NCI-H510A (cell line): ENCODE data around the gene C13orf46.

Source experiments
- DNase-seq: peaks from one replicate; lab custom pipeline; 2025; lab: John Stamatoyannopoulos, UW

C13orf46 gene

DNA sequence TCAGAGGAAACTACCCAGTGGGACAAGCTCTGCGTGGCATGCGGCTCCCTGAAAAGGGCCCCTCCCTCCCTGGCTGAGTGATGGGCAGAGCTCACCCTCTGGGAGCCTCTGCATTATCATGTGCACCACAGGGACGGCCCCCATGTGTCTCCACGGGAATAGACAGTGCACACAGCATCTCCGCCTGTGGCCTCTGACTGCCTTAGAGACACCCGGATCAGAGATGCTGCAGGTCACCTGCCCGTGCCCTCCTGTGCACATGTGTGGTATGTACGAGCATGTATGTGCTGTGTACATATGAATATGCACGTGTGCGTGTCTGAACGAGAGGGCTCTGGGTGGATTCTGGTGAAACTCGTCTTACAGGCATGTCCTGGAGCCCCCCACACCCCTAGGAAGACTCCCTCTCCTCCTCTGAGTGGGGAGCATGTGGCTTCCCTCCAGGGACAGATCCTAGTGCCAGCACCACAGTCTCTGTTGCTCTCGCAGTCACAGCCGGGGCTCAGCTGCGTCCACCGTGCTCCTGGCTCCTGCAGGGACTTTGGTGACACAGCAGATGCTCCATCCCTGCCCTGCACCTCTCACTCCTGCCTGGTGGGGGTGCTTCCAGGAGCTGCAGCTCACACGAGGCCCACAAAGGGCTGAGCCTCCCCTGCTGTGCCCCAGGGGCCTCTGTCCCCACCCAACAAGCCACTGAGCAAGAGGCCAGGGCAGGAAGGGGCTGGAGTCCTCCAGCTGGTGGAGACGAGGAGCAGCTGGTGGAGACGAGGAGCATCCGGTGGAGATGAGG, 19.6 kb downstream of the C13orf46 start:
- no peak for DNase-seq

DNA sequence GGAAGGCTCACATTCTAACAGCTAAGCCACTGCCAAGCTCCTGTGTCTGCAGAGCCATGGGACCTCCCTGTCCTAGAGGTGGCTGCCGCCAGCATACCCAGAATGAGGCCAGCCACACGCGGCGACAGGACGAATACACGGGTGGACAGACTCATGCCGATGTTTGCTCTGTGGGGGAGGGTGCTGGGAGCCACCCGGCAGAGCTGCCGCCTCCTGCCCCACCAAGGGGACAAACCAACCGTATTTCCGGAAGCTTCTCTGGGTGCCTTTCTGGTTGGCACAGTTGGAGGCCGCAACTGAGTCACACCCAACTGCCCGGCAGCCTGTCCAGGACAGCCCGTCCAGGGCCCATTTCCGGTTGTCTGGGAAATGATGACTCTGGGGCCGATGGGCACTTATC, 20.3 kb downstream of the C13orf46 start:
- no peak for DNase-seq

- no peak for DNase-seq
Measured at GRCh38 chr13:113952983-113953520, 20.8 kb downstream of the C13orf46 start.

GRCh38 chr13:113952151-113952982, 21.5 kb downstream of the C13orf46 start:
- no peak for DNase-seq

DNA sequence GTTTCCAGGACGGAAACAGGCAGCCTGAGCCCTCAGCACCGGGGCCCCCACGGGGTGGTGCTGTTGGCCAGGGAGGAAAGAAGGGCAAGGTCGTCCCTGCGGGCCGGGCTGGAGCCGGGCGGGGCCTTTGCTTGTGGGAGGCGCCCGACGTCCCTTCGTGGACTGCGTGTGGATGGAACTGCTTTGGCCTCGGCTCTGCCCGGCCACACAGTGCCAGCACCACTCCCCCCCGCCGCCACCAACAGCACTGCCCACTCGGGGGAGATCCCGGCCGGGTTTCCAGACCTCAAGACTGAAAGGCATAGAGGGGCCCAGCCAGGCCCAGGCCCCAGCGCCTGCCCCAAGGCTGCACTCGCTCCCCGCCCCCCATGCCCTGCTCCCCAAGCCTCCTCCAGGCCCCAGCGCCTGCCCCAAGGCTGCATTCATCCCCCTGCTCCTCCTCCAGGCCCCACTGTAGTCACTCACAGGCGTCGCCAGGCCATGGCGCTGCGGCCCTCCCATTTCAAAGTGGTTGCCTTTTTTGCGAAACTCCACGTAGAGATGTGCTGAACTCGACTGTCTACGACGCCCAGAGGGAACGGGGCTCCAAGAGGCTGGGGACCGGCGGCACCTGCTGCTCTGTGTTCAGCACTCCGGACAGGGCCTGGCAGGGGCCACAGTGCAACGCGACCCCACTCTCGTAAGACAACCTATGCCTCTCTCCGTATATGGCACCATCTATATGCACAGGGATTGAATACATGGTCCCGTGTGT, 22.5 kb downstream of the C13orf46 start:
- peak; percentile 11 for DNase-seq

GRCh38 chr13:113950451-113951245, 23.2 kb downstream of the C13orf46 start:
- DNase-seq = no peak

DNA sequence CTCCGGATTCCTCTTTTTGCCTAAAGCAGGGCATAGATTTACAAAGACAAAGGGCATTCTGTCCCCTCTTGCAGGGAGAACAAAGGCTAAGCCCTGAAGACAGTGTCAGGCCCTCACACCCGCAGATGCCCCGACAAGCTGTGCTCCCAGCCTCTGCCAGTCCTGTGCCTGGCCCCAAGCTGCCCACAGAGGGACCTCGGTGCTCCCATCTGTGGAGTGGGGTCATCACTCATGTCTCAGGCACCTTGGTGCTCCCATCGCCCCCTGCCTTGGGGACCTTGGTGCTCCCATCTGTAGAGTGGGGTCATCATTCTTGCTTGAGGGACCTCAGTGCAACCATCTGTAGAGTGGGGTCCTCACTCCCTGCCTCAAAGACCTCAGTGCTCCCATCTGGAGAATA, 24.3 kb downstream of the C13orf46 start:
- no peak for DNase-seq

DNA sequence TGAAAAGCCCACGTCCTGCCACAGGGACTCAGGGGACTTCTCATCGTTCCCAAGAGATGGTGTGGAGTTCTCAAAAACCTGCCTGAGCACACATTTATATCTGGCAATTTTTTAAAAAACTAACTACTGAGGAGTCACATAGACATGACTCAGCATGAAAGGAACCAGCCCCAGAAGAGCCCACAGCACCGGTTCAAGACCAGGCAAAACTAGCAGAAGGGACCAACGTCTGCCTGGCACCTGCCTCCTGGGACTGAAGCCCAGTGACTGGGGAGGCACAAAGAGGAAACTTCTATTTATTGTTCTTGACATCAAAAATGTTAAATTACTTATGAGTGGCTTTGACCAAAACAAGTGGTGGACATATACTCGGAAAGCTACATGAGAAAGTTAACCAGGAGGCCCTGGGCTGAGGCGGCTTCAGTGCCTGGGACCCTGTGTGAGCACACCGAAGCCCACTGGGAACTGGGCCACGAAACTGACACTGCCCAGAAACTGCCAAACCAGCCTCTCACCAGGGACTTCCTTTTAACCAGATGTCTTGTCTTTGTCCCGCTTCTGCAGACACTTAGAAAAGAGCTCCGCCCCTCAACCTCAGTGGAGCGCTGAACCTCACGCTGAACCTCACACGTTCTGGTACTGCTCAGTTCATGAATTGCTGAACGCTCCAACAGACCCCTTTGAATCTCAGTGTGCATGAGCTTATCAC, 25.7 kb downstream of the C13orf46 start:
- no peak for DNase-seq

- no peak for DNase-seq
Measured at GRCh38 chr13:113947311-113948033, 26.4 kb downstream of the C13orf46 start.

DNA sequence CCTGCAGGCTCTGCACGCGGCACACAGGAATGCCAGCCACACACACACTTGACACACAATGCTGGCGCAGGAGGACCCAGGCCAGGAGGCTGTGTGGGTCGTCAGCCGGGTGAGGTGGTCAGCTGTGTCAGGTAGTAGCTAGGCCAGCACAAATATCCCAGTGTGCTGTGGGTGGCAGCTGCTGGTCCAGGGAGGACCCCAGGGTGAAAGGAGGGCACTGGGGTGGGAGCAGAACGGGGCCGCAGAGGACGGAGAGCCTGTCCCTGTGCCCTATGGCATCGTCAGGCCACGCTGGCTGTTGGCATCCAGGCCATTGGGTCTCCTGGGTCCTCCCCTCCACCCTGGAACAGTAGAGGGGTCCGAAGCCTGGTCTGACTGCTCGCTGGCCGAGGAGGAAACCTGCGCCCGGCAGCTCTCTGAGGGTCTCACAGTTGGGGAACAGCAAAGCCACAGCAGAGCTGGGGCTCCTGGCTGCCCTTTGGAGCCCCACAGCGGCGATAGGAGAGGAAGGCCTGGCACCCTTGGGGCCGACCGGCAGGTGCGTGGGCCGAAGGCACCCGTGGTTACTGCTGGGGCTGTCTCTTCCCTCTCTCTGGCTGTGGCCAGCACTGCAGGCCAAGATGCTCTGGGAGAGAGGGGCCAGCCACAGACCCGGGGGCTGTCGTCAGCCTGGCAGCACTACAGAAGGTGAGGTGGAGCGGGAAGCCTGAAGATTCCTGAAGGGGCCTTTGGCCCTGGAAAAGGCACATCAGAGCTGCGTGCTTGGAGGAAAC, 27.3 kb downstream of the C13orf46 start:
- no peak for DNase-seq

DNA sequence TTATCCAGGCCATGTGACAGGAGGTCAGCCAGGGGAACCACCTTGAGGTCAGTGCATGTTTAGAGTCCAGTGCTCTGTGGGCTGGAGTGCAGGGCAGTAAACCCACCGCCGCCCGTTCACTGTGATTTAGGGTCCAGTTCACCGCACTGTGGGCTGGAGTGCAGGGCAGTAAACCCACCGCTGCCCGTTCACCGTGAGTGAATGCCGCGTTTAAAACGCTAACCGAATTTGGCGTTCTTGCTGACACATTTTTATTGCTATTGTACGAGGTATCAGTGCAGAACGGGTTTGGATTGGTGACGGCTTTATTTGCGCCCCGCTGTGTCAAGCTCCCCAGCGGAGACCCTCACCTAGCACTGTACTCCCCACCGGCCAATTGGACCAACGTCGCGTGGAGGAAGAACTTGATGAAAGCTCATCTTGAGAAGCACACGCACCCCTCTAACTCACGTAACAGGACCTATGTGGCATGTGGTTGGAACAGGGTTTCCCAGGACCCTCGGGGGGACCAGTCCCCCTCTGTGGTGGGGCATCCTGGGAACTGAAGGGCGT, 27.9 kb downstream of the C13orf46 start:
- DNase-seq = no peak

GRCh38 chr13:113943821-113944565, 29.9 kb downstream of the C13orf46 start:
- DNase-seq = no peak

DNA sequence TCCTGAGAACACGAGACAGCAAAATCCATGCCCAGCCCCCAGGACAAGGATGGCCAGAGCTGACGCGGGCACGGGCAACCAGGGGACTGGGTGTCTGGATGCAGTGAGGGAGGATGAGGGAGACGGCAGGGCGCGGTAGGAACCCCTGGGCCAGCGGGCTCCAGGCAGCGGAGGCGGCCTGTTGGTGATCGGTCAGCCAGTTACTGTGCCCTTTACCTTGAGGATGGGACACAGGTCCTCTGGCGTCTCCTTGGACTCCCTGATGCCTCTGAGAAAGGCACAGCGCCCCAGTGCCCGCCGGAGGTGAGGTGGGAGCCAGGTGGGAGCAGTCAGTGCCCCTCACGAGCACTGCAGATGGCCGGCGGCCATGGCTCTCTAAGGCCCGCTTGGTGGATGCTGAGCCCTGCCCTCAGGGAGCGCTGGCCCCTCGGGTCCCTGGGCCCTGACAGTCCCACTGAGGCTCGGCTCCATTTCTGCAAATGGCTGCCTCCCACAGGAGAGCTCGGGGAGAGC, 31.2 kb downstream of the C13orf46 start:
- DNase-seq = no peak

DNA sequence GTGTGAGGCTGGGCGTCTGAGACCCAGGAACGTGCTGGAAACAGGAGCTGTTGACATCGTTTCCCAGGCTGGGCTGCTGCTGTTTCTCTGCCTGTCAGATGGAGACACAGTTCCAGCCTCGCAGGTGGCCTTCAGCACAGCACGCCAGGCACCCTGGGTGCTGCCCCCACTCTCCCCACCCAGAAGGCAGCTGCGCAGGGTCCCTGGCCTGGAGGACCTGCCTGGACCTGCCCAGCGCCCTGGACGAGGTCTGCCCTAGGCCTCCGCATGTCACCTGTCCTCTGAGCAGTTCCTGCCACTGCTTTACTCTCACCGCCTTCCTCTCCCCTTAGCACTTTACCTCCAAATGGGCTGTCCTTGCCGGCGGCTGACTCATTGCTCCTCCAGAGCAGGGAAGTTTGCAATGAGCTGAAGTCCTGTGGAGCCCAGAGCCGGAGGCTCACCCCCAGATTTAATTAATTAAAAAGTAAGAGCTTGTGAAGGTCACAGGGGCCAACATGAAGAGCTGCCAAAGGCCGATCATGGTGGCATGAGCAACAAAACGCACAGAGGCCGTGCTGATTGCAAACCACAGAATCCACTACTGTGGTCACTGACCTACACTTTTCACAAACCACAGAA, 32.2 kb downstream of the C13orf46 start:
- peak; percentile 62 for DNase-seq

GRCh38 chr13:113939944-113940297, 34.0 kb downstream of the C13orf46 start:
- no peak for DNase-seq

DNA sequence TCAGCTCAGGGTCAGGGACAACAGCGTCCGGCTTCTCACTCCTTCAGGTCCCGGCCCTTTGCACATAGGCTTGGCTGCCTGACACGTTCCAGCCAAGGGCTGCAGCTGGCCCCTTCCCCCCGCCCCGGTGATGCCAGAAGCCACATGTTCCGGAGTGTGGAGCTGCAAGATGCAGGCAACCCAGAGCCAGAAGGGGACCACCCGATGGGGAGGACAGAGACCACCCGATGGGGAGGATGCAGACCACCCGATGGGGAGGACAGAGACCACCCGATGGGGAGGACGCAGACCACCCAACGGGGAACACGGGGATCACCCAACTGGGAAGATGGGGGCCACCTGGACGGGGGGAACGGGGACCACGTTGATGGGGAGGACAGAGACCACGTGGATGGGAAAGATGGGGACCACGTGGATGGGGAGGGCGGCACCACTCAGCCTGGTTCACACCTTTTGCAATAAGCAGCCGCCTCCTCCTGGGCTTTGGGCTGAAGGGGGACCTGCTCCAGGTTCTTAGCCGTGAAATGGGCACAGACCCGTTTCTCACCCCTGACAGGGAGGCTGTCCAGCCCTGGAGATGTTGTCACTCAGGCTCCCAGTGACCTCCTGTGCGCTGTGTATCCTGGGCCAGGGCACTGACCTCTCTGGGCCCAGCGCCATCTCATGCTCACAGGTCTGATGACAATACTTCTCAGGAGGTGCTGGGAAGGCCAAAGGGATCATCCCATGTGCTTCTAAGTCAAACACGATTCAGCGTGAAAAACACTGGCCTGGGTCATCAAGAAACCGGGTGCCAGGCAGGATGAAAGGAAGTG, 34.5 kb downstream of the C13orf46 start:
- no peak for DNase-seq

GRCh38 chr13:113938716-113939115, 35.2 kb downstream of the C13orf46 start:
- DNase-seq = peak; percentile 38
